Panc1 (cell line): ENCODE data around the gene AIG1.

Source experiments
- CTCF ChIP-seq: fragments of 450-650 bp; IDR thresholded peaks from 2 replicates; pipeline ENCODE4 v1.5.1; 2017; ENCODE audit warnings: mild to moderate bottlenecking
- POLR2AphosphoS5 ChIP-seq: IDR thresholded peaks from 2 replicates; pipeline ENCODE4 v1.6.1; 2012; ENCODE audit warnings: mild to moderate bottlenecking, low read depth, low read length, moderate library complexity

GRCh38 chr6:143125864-143126573, 65.3 kb downstream of the AIG1 start:
- no peak for TF ChIP-seq CTCF
- TF ChIP-seq POLR2AphosphoS5 = no peak
